SK-N-SH treated with all-trans-retinoic acid at 6 μM for 48 hours (cell line): ENCODE measurements around the gene RBM33.

Experiments used
- ATAC-seq: fragments of 200-7000 bp; cut with Tn5 transposase; 3 replicates; pipeline ENCODE4 v1.9.1; 2020; ENCODE audit warnings: mild to moderate bottlenecking, moderate library complexity
- ARNTL ChIP-seq: fragments of 450-650 bp; formaldehyde crosslinking; IDR thresholded peaks from 2 replicates; pipeline ENCODE4 v1.5.0; 2020; ENCODE audit warnings: low read depth, mild to moderate bottlenecking, moderate library complexity, borderline replicate concordance
- BACH2 ChIP-seq: fragments of 250-450 bp; sonication (Bioruptor Pico); IDR thresholded peaks from 2 replicates; pipeline ENCODE4 v1.9.0; 2021; ENCODE audit warnings: mild to moderate bottlenecking, borderline replicate concordance
- ESRRG ChIP-seq: fragments of 250-450 bp; sonication (Bioruptor Pico); IDR thresholded peaks from 2 replicates; pipeline ENCODE4 v1.6.1; 2021; ENCODE audit warnings: mild to moderate bottlenecking
- OSR1 ChIP-seq: fragments of 250-450 bp; sonication (Bioruptor Pico); IDR thresholded peaks from 2 replicates; pipeline ENCODE4 v1.8.0; 2022; ENCODE audit warnings: moderate library complexity, mild to moderate bottlenecking, inconsistent platforms
- POU6F1 ChIP-seq: fragments of 250-450 bp; sonication (Bioruptor Pico); IDR thresholded peaks from 2 replicates; pipeline ENCODE4 v1.8.0; 2021; ENCODE audit warnings: low read depth, mild to moderate bottlenecking, moderate library complexity, borderline replicate concordance
- PPARA ChIP-seq: fragments of 250-450 bp; sonication (Bioruptor Pico); IDR thresholded peaks from 2 replicates; pipeline ENCODE4 v1.5.0; 2020; ENCODE audit warnings: mild to moderate bottlenecking, borderline replicate concordance
- SNAI2 ChIP-seq: fragments of 250-450 bp; sonication (Bioruptor Pico); IDR thresholded peaks from 2 replicates; pipeline ENCODE4 v1.5.0; 2020; ENCODE audit warnings: mild to moderate bottlenecking, moderate library complexity
- TCF4 ChIP-seq: fragments of 250-450 bp; sonication (Bioruptor Pico); IDR thresholded peaks from 2 replicates; pipeline ENCODE4 v1.8.0; 2021; ENCODE audit warnings: mild to moderate bottlenecking, moderate library complexity, borderline replicate concordance
- TOX ChIP-seq: fragments of 250-450 bp; sonication (Bioruptor Pico); IDR thresholded peaks from 2 replicates; pipeline ENCODE4 v1.8.0; 2021; ENCODE audit warnings: mild to moderate bottlenecking, moderate library complexity, borderline replicate concordance
- ZFP3 ChIP-seq: fragments of 250-450 bp; sonication (Bioruptor Pico); IDR thresholded peaks from 2 replicates; pipeline ENCODE4 v1.5.0; 2020; ENCODE audit warnings: mild to moderate bottlenecking, moderate library complexity
- ZFP30 ChIP-seq: fragments of 450-650 bp; formaldehyde crosslinking; IDR thresholded peaks from 2 replicates; pipeline ENCODE4 v1.5.0; 2022; ENCODE audit warnings: mild to moderate bottlenecking, moderate library complexity
- ZNF70 ChIP-seq: fragments of 450-650 bp; formaldehyde crosslinking; IDR thresholded peaks from 2 replicates; pipeline ENCODE4 v1.5.0; 2020; ENCODE audit warnings: mild to moderate bottlenecking, moderate library complexity
- ZNF8 ChIP-seq: fragments of 450-650 bp; formaldehyde crosslinking; IDR thresholded peaks from 2 replicates; pipeline ENCODE4 v1.5.0; 2020; ENCODE audit warnings: mild to moderate bottlenecking, moderate library complexity
- TF ChIP-seq, protein P1 (sequence below): fragments of 250-450 bp; sonication (Bioruptor Pico); IDR thresholded peaks from 2 replicates; pipeline ENCODE4 v1.5.1; 2020; ENCODE audit warnings: low read depth, mild to moderate bottlenecking, moderate library complexity
- TF ChIP-seq, protein P2 (sequence below): fragments of 250-450 bp; sonication (Bioruptor Pico); IDR thresholded peaks from 2 replicates; pipeline ENCODE4 v1.5.0; 2020; ENCODE audit warnings: mild to moderate bottlenecking, moderate library complexity
- TF ChIP-seq, protein P3 (sequence below): fragments of 250-450 bp; sonication (Bioruptor Pico); IDR thresholded peaks from 2 replicates; pipeline ENCODE4 v1.5.1; 2021; ENCODE audit warnings: mild to moderate bottlenecking, moderate library complexity

The RBM33 gene

GRCh38 chr7:155728116-155728515 lies 83.7 kb downstream of the RBM33 start:
- TF ChIP-seq ZFP3 (CRISPR knock-in tag) (no peak), ZFP30 (CRISPR knock-in tag) (no peak), POU6F1 (CRISPR knock-in tag) (no peak), TOX (CRISPR knock-in tag) (no peak), SNAI2 (no peak), ZNF8 (CRISPR knock-in tag) (no peak), PPARA (no peak), ARNTL (CRISPR knock-in tag) (no peak)
- TF ChIP-seq, protein P1, sequence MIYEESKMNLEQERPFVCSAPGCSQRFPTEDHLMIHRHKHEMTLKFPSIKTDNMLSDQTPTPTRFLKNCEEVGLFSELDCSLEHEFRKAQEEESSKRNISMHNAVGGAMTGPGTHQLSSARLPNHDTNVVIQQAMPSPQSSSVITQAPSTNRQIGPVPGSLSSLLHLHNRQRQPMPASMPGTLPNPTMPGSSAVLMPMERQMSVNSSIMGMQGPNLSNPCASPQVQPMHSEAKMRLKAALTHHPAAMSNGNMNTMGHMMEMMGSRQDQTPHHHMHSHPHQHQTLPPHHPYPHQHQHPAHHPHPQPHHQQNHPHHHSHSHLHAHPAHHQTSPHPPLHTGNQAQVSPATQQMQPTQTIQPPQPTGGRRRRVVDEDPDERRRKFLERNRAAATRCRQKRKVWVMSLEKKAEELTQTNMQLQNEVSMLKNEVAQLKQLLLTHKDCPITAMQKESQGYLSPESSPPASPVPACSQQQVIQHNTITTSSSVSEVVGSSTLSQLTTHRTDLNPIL (CRISPR knock-in tag), result no peak
- TF ChIP-seq, protein P2, sequence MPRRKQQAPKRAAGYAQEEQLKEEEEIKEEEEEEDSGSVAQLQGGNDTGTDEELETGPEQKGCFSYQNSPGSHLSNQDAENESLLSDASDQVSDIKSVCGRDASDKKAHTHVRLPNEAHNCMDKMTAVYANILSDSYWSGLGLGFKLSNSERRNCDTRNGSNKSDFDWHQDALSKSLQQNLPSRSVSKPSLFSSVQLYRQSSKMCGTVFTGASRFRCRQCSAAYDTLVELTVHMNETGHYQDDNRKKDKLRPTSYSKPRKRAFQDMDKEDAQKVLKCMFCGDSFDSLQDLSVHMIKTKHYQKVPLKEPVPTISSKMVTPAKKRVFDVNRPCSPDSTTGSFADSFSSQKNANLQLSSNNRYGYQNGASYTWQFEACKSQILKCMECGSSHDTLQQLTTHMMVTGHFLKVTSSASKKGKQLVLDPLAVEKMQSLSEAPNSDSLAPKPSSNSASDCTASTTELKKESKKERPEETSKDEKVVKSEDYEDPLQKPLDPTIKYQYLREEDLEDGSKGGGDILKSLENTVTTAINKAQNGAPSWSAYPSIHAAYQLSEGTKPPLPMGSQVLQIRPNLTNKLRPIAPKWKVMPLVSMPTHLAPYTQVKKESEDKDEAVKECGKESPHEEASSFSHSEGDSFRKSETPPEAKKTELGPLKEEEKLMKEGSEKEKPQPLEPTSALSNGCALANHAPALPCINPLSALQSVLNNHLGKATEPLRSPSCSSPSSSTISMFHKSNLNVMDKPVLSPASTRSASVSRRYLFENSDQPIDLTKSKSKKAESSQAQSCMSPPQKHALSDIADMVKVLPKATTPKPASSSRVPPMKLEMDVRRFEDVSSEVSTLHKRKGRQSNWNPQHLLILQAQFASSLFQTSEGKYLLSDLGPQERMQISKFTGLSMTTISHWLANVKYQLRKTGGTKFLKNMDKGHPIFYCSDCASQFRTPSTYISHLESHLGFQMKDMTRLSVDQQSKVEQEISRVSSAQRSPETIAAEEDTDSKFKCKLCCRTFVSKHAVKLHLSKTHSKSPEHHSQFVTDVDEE (CRISPR knock-in tag), result no peak
- TF ChIP-seq, all 23 proteins: peak for 0
- ATAC-seq, result no peak

DNA sequence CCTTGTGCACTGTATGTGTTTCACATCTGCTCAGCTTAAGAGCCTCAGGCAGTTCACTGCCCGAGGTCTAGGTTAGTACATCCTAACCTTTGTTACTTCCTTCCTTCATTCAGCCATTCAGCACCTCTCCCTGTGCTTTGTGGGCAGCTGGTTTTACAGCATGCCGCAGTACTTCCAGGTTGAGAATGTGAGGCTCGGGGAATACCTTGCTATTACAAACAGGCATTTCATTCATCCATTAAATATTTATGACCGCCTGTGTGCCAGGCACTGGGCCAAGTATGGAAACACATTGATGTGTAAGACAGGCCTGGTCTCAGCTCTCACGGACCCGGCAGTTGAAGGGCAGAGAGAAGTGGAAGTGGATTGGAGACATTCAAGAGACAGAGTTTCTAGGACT lies 85.4 kb downstream of the RBM33 start:
- no peak for TF ChIP-seq BACH2 (CRISPR knock-in tag)
- TF ChIP-seq, protein P3, sequence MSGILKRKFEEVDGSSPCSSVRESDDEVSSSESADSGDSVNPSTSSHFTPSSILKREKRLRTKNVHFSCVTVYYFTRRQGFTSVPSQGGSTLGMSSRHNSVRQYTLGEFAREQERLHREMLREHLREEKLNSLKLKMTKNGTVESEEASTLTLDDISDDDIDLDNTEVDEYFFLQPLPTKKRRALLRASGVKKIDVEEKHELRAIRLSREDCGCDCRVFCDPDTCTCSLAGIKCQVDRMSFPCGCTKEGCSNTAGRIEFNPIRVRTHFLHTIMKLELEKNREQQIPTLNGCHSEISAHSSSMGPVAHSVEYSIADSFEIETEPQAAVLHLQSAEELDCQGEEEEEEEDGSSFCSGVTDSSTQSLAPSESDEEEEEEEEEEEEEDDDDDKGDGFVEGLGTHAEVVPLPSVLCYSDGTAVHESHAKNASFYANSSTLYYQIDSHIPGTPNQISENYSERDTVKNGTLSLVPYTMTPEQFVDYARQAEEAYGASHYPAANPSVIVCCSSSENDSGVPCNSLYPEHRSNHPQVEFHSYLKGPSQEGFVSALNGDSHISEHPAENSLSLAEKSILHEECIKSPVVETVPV (CRISPR knock-in tag), result no peak
- TF ChIP-seq PPARA, result no peak
- TF ChIP-seq, all 23 proteins: peak for 0
- ATAC-seq, result peak; percentile 28; the same call in 2 of the 3 replicates

GRCh38 chr7:155731380-155731779 lies 86.9 kb downstream of the RBM33 start:
- TF ChIP-seq ZNF70 (CRISPR knock-in tag), result no peak
- TF ChIP-seq SNAI2, result no peak
- TF ChIP-seq, protein P1 (CRISPR knock-in tag), result no peak
- no peak for TF ChIP-seq ZFP30 (CRISPR knock-in tag)
- no peak for TF ChIP-seq POU6F1 (CRISPR knock-in tag)
- TF ChIP-seq BACH2 (CRISPR knock-in tag), result no peak
- TF ChIP-seq, protein P3 (CRISPR knock-in tag), result no peak
- no peak for TF ChIP-seq TOX (CRISPR knock-in tag)
- no peak for TF ChIP-seq ESRRG
- TF ChIP-seq, protein P2 (CRISPR knock-in tag), result no peak
- TF ChIP-seq OSR1 (CRISPR knock-in tag), result no peak
- no peak for TF ChIP-seq TCF4 (CRISPR knock-in tag)
- TF ChIP-seq, all 23 proteins: peak for 0
- no peak for ATAC-seq
